Right atrium auricular region (tissue), 2 donors: ENCODE data around the gene PALLD. TPM values are rescaled to one million over a fixed set of nuclear protein-coding genes. Genes with fewer than 3 reads are reported as not detected.

Experiments used
- DNase-seq: peaks from one replicate; pipeline ENCODE4 v3.0.0-alpha.2; 2019; ENCODE audit warnings: low spot score
- H3K27ac ChIP-seq, 2 donors: fragments of 200-600 bp; sonication (generic); 1 replicate in 1 of 2; 2 replicates in 1 of 2; pipeline ENCODE4 v1.5.1; 2016 to 2019
- H3K27me3 ChIP-seq, 2 donors: fragments of 200-600 bp; sonication (generic); one replicate each; pipeline versions ENCODE4 v1.5.1 to v1.6.0; 2017 to 2019
- H3K36me3 ChIP-seq: fragments of 200-600 bp; sonication (generic); one replicate; pipeline ENCODE4 v1.5.1; 2016
- H3K4me1 ChIP-seq, 2 donors: fragments of 200-600 bp; sonication (generic); one replicate each; pipeline versions ENCODE4 v1.5.1 to v1.6.0; 2017 to 2019
- H3K4me3 ChIP-seq, 2 donors: fragments of 200-600 bp; sonication (generic); 1 replicate in 1 of 2; 2 replicates in 1 of 2; pipeline ENCODE4 v1.5.1; 2017 to 2019; ENCODE audit warnings: mild to moderate bottlenecking in 1 of 2, moderate library complexity in 1 of 2
- H3K9me3 ChIP-seq, 2 donors: fragments of 200-600 bp; sonication (generic); one replicate each; pipeline ENCODE4 v1.5.1; 2019
- CTCF ChIP-seq, 2 donors: fragments of 200-600 bp; sonication (generic); IDR thresholded peaks; one replicate each; pipeline ENCODE4 v1.5.1; 2019; ENCODE audit warnings: antibody characterized with exemption in 2 of 2
- total RNA-seq, 2 donors: library from RNA; depleted of rRNA; stranded (reverse); fragments of >200 nt; gene quantifications; one replicate each; pipeline ENCODE4 v1.1.0, GENCODE V29; 2016

Gene PALLD
- total RNA-seq, 2 donors from 2014 or later: 764 to 782 TPM

DNA sequence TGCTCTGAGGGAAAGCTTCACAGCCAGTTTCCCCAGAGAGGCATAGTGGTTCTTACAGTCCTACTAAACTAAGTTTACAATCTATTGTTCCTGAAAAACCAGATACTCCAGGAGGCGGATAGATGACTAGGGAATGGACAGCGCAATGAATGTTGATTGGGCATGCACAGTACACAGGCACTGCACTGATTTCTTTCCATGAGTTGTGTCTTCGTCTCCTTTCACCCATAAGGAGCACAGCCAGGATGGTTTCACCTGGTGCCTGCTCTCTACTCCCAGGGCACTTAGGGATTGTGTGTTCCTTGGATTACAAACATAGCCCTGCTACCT is 144.9 kb downstream of the PALLD start:
- no peak for DNase-seq
- no peaks in the 10 kb centered on the region for H3K36me3 ChIP-seq
- H3K27me3 ChIP-seq: no peaks in the 10 kb centered on the region
- no peak for TF ChIP-seq CTCF (IDR thresholded peaks at IDR 0.05)
- H3K4me1 ChIP-seq: peaks cover 0 to 65% of the 10 kb centered on the region in 2 donors
- peak overlapping the region; percentile 53 to 84 for H3K27ac ChIP-seq
- H3K9me3 ChIP-seq: no peaks in the 10 kb centered on the region
- no peak overlapping the region for H3K4me3 ChIP-seq

DNA sequence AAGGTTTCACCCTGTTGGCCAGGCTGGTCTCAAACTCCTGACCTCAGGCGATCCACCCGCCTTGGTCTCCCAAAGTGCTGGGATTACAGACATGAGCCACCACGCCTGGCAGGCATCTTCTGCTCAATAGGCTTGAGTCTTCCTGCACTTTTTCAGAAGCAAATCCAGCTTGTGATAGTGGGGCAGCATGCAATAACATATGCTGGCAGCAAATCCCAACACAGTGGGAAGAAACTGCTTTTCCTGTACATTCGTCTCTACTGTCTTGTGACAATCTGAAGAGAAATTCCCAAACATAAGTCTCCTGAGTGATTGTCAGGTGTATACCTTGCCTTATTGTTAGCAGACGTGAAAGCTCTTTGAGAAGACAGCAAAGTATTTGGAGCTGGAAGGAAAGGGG is 145.7 kb downstream of the PALLD start:
- no peaks in the 10 kb centered on the region for H3K27me3 ChIP-seq
- TF ChIP-seq CTCF (IDR thresholded peaks at IDR 0.05): no peak
- H3K4me1 ChIP-seq: peaks cover 0 to 63% of the 10 kb centered on the region in 2 donors
- H3K27ac ChIP-seq: no peak overlapping the region
- H3K4me3 ChIP-seq: no peak overlapping the region
- no peaks in the 10 kb centered on the region for H3K9me3 ChIP-seq
- no peaks in the 10 kb centered on the region for H3K36me3 ChIP-seq
- DNase-seq: no peak

GRCh38 chr4:168643111-168643795 is 146.4 kb downstream of the PALLD start:
- Histone ChIP-seq H3K4me3 (no peak overlapping the region), H3K36me3 (no peaks in the 10 kb centered on the region), H3K27ac (peak overlapping the region in 1 of 2 donors; percentile 47), H3K9me3 (no peaks in the 10 kb centered on the region), H3K27me3 (no peaks in the 10 kb centered on the region), H3K4me1 (peaks cover 0 to 69% of the 10 kb centered on the region in 2 donors)
- TF ChIP-seq CTCF (IDR thresholded peaks at IDR 0.05): no peak
- no peak for DNase-seq

DNA sequence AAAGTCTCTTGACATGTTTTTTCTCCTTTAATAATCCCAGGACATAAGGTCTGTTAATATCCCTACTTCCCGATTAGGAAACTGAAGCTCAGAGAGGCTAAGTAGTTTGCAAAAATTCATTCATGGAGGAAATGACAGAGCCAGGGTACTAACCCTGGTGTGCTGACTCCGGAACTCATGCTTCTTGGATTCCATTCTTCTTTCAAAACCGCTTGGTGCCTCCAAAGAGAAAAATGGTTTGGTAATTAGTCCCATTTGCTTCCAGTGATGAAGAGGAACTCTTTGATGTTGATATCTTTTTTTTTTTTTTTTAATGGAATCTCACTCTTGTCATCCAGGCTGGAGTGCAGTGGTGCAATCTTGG is 146.9 kb downstream of the PALLD start:
- H3K27ac ChIP-seq: no peak overlapping the region

GRCh38 chr4:168646001-168646768 is 149.3 kb downstream of the PALLD start:
- Histone ChIP-seq H3K4me3 (no peak overlapping the region), H3K36me3 (no peaks in the 10 kb centered on the region), H3K27me3 (no peaks in the 10 kb centered on the region), H3K9me3 (no peaks in the 10 kb centered on the region), H3K27ac (peak overlapping the region; percentile 24 to 70), H3K4me1 (peaks cover 0 to 61% of the 10 kb centered on the region in 2 donors)
- DNase-seq: no peak
- TF ChIP-seq CTCF (IDR thresholded peaks at IDR 0.05): no peak

More for the DNA sequence above, 146.9 kb downstream of the PALLD start:
- Histone ChIP-seq H3K4me1 (peaks cover 0 to 74% of the 10 kb centered on the region in 2 donors), H3K36me3 (no peaks in the 10 kb centered on the region), H3K4me3 (no peak overlapping the region), H3K27me3 (no peaks in the 10 kb centered on the region), H3K9me3 (no peaks in the 10 kb centered on the region)
- DNase-seq: no peak
- no peak for TF ChIP-seq CTCF (IDR thresholded peaks at IDR 0.05)
